Left lung (tissue), 10 donors: ENCODE data around the gene CCDC73. TPM values are rescaled to one million over a fixed set of nuclear protein-coding genes. Genes with fewer than 3 reads are reported as not detected.

ENCODE experiments used
- ATAC-seq: fragments of 200-7000 bp; cut with Tn5 transposase; one replicate; pipeline ENCODE4 v1.9.1; 2020; ENCODE audit warnings: moderate library complexity
- DNase-seq, 4 donors: peaks; one replicate each; pipeline ENCODE4 v3.0.0-alpha.2; 2013 to 2020
- H3K27ac ChIP-seq, 2 donors: fragments of 200-600 bp; sonication (generic) in 1 of 2; one replicate each; pipeline versions ENCODE4 v1.5.0 to v1.8.0; 2020 to 2021
- H3K27me3 ChIP-seq, 2 donors: fragments of 200-600 bp; sonication (generic) in 1 of 2; one replicate each; pipeline versions ENCODE4 v1.5.0 to v1.8.0; 2020 to 2021
- H3K36me3 ChIP-seq, 2 donors: fragments of 200-600 bp; sonication (generic) in 1 of 2; one replicate each; pipeline versions ENCODE4 v1.5.0 to v1.8.0; 2020 to 2021
- H3K4me1 ChIP-seq, 2 donors: fragments of 200-600 bp; one replicate each; pipeline ENCODE4 v1.8.0; 2021
- H3K4me3 ChIP-seq, 2 donors: fragments of 200-600 bp; sonication (generic) in 1 of 2; one replicate each; pipeline versions ENCODE4 v1.5.0 to v1.8.0; 2020 to 2021; ENCODE audit warnings: mild to moderate bottlenecking in 1 of 2
- H3K9me3 ChIP-seq, 2 donors: fragments of 200-600 bp; sonication (generic) in 1 of 2; one replicate each; pipeline versions ENCODE4 v1.5.0 to v1.8.0; 2020 to 2021
- intact Hi-C, 2 donors: fragments of 100-400 bp; cut with DNase I; formaldehyde crosslinking; loops; one replicate each; pipeline versions ENCODE4 v1.11.2 to v1.14.2; 2022
- polyA plus RNA-seq, 6 donors: library from polyadenylated mRNA; unstranded; fragments of 120-200 nt; gene quantifications; one replicate each; pipeline ENCODE4 v1.2.1, GENCODE V29; 2013; ENCODE audit not compliant: insufficient read length in 6 of 6
- total RNA-seq, 2 donors: library from RNA; stranded (reverse); fragmentation: NEBNext Ultra II Directional; extraction: Animal tissue kit (Norgen Biotek cat#: 25700); gene quantifications; one replicate each; pipeline ENCODE4 v1.2.1, GENCODE V29; 2021
- TF ChIP-seq, protein P1 (sequence below), 2 donors: fragments of 200-600 bp; sonication (generic) in 1 of 2; IDR thresholded peaks; one replicate each; pipeline versions ENCODE4 v1.5.0 to v1.8.0; 2021; ENCODE audit warnings: antibody characterized with exemption in 2 of 2
- donor health status: DM: no; HTN: yes; CAD: no.
- donor health status: DM: no; HTN: no; CAD: no.

Gene CCDC73
- total and polyA plus RNA-seq, 8 donors = 0.08 to 0.57 (median 0.11) TPM; not detected in 1

DNA sequence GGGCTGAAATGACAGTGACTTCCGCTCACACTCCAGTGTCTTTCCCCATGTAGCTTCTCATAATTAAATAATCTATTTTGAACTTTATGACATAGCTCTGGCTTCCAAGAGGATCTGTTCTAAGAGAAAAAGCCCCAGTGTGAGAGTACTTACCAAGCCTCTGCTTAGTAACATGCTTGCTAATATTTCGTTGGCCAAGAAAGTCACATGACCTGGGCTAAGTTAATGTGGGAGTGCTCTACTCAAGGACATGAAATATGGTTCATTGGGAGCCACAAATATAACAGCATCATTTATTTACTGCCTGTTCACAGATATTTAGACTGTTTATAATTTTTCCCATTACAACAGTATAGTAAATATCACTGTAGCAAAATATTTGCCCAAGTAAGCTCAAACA is 42.5 kb downstream of the CCDC73 start:
- no peak for DNase-seq
- H3K36me3 ChIP-seq = no peaks in the 10 kb centered on the region
- H3K27me3 ChIP-seq = no peaks in the 10 kb centered on the region
- no peaks in the 10 kb centered on the region for H3K4me1 ChIP-seq
- no peak overlapping the region for H3K27ac ChIP-seq
- ATAC-seq = no peak
- TF ChIP-seq, protein P1, sequence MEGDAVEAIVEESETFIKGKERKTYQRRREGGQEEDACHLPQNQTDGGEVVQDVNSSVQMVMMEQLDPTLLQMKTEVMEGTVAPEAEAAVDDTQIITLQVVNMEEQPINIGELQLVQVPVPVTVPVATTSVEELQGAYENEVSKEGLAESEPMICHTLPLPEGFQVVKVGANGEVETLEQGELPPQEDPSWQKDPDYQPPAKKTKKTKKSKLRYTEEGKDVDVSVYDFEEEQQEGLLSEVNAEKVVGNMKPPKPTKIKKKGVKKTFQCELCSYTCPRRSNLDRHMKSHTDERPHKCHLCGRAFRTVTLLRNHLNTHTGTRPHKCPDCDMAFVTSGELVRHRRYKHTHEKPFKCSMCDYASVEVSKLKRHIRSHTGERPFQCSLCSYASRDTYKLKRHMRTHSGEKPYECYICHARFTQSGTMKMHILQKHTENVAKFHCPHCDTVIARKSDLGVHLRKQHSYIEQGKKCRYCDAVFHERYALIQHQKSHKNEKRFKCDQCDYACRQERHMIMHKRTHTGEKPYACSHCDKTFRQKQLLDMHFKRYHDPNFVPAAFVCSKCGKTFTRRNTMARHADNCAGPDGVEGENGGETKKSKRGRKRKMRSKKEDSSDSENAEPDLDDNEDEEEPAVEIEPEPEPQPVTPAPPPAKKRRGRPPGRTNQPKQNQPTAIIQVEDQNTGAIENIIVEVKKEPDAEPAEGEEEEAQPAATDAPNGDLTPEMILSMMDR (IDR thresholded peaks at IDR 0.05) = no peak
- H3K4me3 ChIP-seq = no peak overlapping the region
- H3K9me3 ChIP-seq = peaks cover 0 to 6% of the 10 kb centered on the region in 2 donors
- intact Hi-C loops = no loop called here

DNA sequence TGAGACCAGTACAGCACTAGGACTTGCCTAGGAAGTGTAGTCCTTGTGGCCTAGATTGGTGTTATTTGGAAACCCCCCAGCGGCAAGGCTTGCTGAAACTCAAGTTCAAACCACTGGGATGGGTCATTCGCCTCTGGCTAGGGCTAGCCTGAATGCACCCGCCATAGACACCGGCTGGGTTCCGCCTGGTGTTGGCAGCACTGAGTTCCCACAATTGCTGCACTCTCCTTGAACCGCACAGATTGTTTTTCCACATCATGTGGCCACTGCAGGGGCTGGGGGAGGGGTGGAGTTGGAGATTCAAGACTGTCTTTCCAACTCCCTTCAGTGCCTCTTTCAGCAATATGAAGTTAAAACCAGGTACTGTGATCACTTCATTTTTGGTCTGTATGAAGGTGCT is 43.1 kb downstream of the CCDC73 start:
- intact Hi-C loops = no loop called here
- TF ChIP-seq, protein P1 (IDR thresholded peaks at IDR 0.05) = no peak
- no peak overlapping the region for H3K27ac ChIP-seq
- H3K36me3 ChIP-seq = no peaks in the 10 kb centered on the region
- no peak overlapping the region for H3K4me3 ChIP-seq
- peaks cover 0 to 6% of the 10 kb centered on the region in 2 donors for H3K9me3 ChIP-seq
- ATAC-seq (no peak), DNase-seq (no peak)
- H3K4me1 ChIP-seq = no peaks in the 10 kb centered on the region
- H3K27me3 ChIP-seq = no peaks in the 10 kb centered on the region

DNA sequence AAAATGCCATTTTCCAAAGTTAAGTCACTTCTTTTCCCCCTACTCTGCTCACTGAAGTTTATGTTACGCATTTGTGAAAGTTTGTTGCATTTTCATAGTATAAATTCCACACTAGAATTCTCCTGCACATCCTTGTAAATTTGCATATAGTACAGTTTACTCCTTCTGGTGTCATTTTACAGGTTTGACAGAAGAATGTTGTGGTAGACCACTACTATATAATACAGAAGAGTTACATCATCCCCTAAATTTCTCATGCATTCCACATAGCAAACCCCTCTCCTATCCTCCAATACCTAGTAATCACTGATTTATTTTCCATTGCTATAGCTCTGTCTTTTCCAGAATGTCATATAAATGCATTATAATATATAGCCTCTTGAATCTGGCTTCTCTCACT is 64.5 kb downstream of the CCDC73 start:
- intact Hi-C loops = no loop called here
- no peaks in the 10 kb centered on the region for H3K4me1 ChIP-seq
- peaks cover 0 to 3% of the 10 kb centered on the region in 2 donors for H3K9me3 ChIP-seq
- DNase-seq (no peak), ATAC-seq (no peak)
- no peaks in the 10 kb centered on the region for H3K27me3 ChIP-seq
- no peak overlapping the region for H3K27ac ChIP-seq
- TF ChIP-seq, protein P1 (IDR thresholded peaks at IDR 0.05) = no peak
- H3K36me3 ChIP-seq = no peaks in the 10 kb centered on the region
- no peak overlapping the region for H3K4me3 ChIP-seq

DNA sequence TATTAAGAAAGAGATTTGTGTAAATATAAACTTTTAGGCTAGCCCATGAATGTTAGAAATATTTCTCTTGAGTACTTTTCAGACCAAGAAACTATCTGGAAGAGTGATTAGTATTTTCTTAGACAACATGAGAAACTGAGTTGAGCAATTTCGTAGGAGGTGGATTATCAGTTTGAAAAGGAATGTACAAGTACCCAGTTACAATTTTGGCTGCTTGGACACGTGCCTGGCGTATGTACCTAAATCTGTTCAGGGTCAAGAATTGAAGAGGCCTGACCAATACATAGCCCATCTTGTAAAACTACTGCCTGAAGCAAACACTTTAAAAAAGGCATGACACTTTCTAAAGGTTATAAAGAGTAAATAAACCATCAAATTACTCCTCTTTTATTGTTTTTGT is 71.1 kb downstream of the CCDC73 start:
- no peaks in the 10 kb centered on the region for H3K4me1 ChIP-seq
- H3K9me3 ChIP-seq = no peaks in the 10 kb centered on the region
- H3K4me3 ChIP-seq = no peak overlapping the region
- ATAC-seq (no peak), DNase-seq (no peak)
- H3K36me3 ChIP-seq = no peaks in the 10 kb centered on the region
- H3K27ac ChIP-seq = no peak overlapping the region
- intact Hi-C loops = no loop called here
- TF ChIP-seq, protein P1 (IDR thresholded peaks at IDR 0.05) = no peak
- no peaks in the 10 kb centered on the region for H3K27me3 ChIP-seq

DNA sequence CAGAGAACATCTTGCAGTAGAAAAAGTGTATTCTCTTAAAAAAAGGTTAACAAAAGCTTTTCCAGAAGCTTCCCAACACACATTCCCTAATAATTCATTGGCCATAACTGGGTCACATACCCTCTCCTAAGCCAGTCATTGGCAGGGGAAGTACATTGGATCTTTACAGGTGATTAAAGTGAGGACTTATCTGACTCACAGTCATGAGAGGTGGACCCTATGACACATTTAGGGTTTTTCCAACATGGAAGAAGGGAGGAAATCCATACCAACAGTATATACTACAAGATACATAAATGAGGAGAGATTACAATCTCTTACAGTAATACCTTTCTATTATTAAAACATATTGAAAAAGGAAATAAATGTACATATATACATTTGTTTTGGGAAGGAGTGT is 72.2 kb downstream of the CCDC73 start:
- no peak for ATAC-seq
- TF ChIP-seq, protein P1 (IDR thresholded peaks at IDR 0.05) = no peak
- Histone ChIP-seq H3K4me3 (no peak overlapping the region), H3K4me1 (no peaks in the 10 kb centered on the region), H3K36me3 (no peaks in the 10 kb centered on the region), H3K9me3 (no peaks in the 10 kb centered on the region), H3K27ac (no peak overlapping the region), H3K27me3 (no peaks in the 10 kb centered on the region)
- intact Hi-C loops = no loop called here
- no peak for DNase-seq
